HepG2 (cell line): ENCODE measurements around the gene MXRA7. TPM values are rescaled to one million over a fixed set of nuclear protein-coding genes. Genes with fewer than 3 reads are reported as not detected.

Experiments used
- AHR ChIP-seq: IDR thresholded peaks from 2 replicates; pipeline ENCODE4 v1.6.1; 2018; ENCODE audit warnings: missing genetic modification reagents, missing compliant biosample characterization
- BHLHE40 ChIP-seq: IDR thresholded peaks from 2 replicates; pipeline ENCODE4 v1.6.1; 2011; ENCODE audit warnings: low read length, improper control_type of control experiment
- CCDC6 ChIP-seq: sonication (generic); formaldehyde crosslinking; IDR thresholded peaks from 2 replicates; pipeline ENCODE4 v1.8.1; 2022; ENCODE audit warnings: mild to moderate bottlenecking, missing genetic modification reagents, moderate library complexity
- CEBPG ChIP-seq: IDR thresholded peaks from 2 replicates; pipeline ENCODE4 v1.6.1; 2016
- ETV5 ChIP-seq: IDR thresholded peaks from 2 replicates; pipeline ENCODE4 v1.6.1; 2018; ENCODE audit warnings: missing biosample characterization, missing genetic modification reagents, inconsistent platforms, borderline replicate concordance
- NBN ChIP-seq: fragments of 450-650 bp; conservative IDR thresholded peaks from 2 replicates; pipeline ENCODE4 v1.6.1; 2017
- PITX1 ChIP-seq: sonication (generic); formaldehyde crosslinking; IDR thresholded peaks from 2 replicates; pipeline ENCODE4 v1.5.1; 2020; ENCODE audit warnings: mild to moderate bottlenecking, missing genetic modification reagents
- SIX1 ChIP-seq: sonication (generic); formaldehyde crosslinking; IDR thresholded peaks from 2 replicates; pipeline ENCODE4 v1.4.0; 2020; ENCODE audit warnings: missing genetic modification reagents, borderline replicate concordance
- ZNF232 ChIP-seq: sonication (generic); formaldehyde crosslinking; IDR thresholded peaks from 2 replicates; pipeline ENCODE4 v1.4.0; 2020; ENCODE audit warnings: missing genetic modification reagents, borderline replicate concordance
- ZNF264 ChIP-seq: sonication (generic); formaldehyde crosslinking; IDR thresholded peaks from 2 replicates; pipeline ENCODE4 v1.4.0; 2020; ENCODE audit warnings: missing genetic modification reagents
- ZNF564 ChIP-seq: sonication (generic); formaldehyde crosslinking; IDR thresholded peaks from 2 replicates; pipeline ENCODE4 v1.8.1; 2023; ENCODE audit warnings: mild to moderate bottlenecking, missing genetic modification reagents
- polyA plus RNA-seq, 8 experiments: library from polyadenylated mRNA; depleted of rRNA in 3 of 8; stranded (reverse) in 7 of 8; unstranded in 1 of 8; fragments of >200 nt; fragmentation: Illumina TruSeq in 4 of 8; extraction: Trizol in 4 of 8; gene quantifications; 2 replicates each; pipeline versions ENCODE4 v1.2.1 to v1.2.3, GENCODE V29; 2011 to 2016; ENCODE audit warnings: low read depth in 4 of 8, missing spikeins in 1 of 8, mixed read lengths in 1 of 8; ENCODE audit not compliant: insufficient read depth in 1 of 8
- total RNA-seq, 5 experiments: library from RNA; depleted of rRNA; stranded (reverse); fragments of >200 nt; fragmentation: Illumina TruSeq; extraction: Trizol; gene quantifications; 2 replicates each; pipeline ENCODE4 v1.2.3, GENCODE V29; 2016; ENCODE audit warnings: low read depth in 1 of 5
- TF ChIP-seq, protein P1 (sequence below): sonication (generic); formaldehyde crosslinking; IDR thresholded peaks from 2 replicates; pipeline ENCODE4 v1.4.0; 2020; ENCODE audit warnings: low read depth, mild to moderate bottlenecking, missing genetic modification reagents
- TF ChIP-seq, protein P2 (sequence below): sonication (generic); formaldehyde crosslinking; IDR thresholded peaks from 2 replicates; pipeline ENCODE4 v1.5.0; 2020; ENCODE audit warnings: missing genetic modification reagents
- TF ChIP-seq, protein P3 (sequence below): sonication (generic); formaldehyde crosslinking; IDR thresholded peaks from 2 replicates; pipeline ENCODE4 v1.4.0; 2020; ENCODE audit warnings: missing genetic modification reagents, mild to moderate bottlenecking, borderline replicate concordance
- TF ChIP-seq, protein P4 (sequence below): IDR thresholded peaks from 2 replicates; pipeline ENCODE4 v1.6.1; 2016; ENCODE audit warnings: mild to moderate bottlenecking
- TF ChIP-seq, protein P5 (sequence below): sonication (generic); formaldehyde crosslinking; IDR thresholded peaks from 2 replicates; pipeline ENCODE4 v1.4.0; 2020; ENCODE audit warnings: mild to moderate bottlenecking, missing genetic modification reagents
- TF ChIP-seq, protein P6 (sequence below): sonication (generic); formaldehyde crosslinking; IDR thresholded peaks from 2 replicates; pipeline ENCODE4 v1.4.0; 2020; ENCODE audit warnings: missing genetic modification reagents

Gene MXRA7
- total and polyA plus RNA-seq, 2 of the 13 experiments (the other 11 are each of a cell fraction or from before 2014, with no cell fraction given): 44.8 to 112 TPM

DNA sequence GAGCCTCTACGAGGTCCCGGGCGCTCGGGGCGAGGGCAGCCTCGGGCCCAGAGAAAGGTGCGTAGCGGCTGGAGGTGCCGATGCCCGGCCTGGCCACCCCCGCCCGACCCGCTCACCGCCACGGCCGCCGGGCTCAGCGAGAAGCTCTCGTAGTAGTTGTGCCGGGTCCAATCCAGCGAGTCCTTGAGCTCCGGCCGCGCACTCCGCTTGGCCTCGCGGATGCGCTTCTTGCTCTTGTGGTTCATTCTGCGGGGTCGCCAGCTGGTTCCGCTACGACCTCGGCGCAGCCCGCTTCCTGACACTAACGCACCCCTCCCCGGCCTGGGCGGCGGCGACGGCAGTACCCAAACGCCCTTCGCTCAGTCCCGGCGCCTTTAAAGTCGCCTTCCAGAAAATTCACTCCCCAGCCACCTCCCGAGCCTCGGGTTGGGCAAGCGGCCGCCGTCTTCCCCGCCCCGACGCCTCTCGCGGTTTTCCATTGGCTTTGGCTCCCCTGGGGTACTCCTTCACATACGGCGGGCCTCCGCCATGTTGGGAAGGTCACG lies 15.5 kb upstream of the MXRA7 start, which contains the start of gene JMJD6 (continued):
- TF ChIP-seq, protein P1, sequence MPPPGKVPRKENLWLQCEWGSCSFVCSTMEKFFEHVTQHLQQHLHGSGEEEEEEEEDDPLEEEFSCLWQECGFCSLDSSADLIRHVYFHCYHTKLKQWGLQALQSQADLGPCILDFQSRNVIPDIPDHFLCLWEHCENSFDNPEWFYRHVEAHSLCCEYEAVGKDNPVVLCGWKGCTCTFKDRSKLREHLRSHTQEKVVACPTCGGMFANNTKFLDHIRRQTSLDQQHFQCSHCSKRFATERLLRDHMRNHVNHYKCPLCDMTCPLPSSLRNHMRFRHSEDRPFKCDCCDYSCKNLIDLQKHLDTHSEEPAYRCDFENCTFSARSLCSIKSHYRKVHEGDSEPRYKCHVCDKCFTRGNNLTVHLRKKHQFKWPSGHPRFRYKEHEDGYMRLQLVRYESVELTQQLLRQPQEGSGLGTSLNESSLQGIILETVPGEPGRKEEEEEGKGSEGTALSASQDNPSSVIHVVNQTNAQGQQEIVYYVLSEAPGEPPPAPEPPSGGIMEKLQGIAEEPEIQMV (CRISPR knock-in tag): no peak
- TF ChIP-seq, protein P2, sequence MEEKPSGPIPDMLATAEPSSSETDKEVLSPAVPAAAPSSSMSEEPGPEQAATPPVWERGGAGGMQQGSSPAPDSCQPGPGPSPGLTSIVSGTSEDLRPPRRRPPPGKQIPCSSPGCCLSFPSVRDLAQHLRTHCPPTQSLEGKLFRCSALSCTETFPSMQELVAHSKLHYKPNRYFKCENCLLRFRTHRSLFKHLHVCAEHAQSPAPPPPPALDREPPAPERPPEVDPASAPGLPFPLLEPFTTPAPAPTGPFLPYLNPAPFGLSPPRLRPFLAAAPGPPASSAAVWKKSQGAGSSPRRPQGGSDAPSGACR (CRISPR knock-in tag): no peak
- TF ChIP-seq ZNF564: peak; percentile 78
- peak; percentile 3; the same call in 1 of the 2 replicates for TF ChIP-seq BHLHE40
- TF ChIP-seq PITX1 (CRISPR knock-in tag): no peak; the same call in 1 of the 2 replicates
- TF ChIP-seq, protein P3, sequence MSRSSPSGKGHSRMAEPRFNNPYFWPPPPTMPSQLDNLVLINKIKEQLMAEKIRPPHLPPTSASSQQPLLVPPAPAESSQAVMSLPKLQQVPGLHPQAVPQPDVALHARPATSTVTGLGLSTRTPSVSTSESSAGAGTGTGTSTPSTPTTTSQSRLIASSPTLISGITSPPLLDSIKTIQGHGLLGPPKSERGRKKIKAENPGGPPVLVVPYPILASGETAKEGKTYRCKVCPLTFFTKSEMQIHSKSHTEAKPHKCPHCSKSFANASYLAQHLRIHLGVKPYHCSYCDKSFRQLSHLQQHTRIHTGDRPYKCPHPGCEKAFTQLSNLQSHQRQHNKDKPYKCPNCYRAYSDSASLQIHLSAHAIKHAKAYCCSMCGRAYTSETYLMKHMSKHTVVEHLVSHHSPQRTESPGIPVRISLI (CRISPR knock-in tag): no peak
- TF ChIP-seq ETV5 (CRISPR knock-in tag): peak; percentile 37; the same call in 1 of the 2 replicates
- TF ChIP-seq CEBPG (CRISPR knock-in tag): peak; percentile 80
- TF ChIP-seq CCDC6: peak; percentile 75
- TF ChIP-seq SIX1 (CRISPR knock-in tag): no peak
- TF ChIP-seq, protein P4, sequence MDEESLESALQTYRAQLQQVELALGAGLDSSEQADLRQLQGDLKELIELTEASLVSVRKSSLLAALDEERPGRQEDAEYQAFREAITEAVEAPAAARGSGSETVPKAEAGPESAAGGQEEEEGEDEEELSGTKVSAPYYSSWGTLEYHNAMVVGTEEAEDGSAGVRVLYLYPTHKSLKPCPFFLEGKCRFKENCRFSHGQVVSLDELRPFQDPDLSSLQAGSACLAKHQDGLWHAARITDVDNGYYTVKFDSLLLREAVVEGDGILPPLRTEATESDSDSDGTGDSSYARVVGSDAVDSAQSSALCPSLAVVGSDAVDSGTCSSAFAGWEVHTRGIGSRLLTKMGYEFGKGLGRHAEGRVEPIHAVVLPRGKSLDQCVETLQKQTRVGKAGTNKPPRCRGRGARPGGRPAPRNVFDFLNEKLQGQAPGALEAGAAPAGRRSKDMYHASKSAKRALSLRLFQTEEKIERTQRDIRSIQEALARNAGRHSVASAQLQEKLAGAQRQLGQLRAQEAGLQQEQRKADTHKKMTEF (CRISPR knock-in tag): peak; percentile 94
- no peak; the same call in 1 of the 2 replicates for TF ChIP-seq ZNF232
- TF ChIP-seq, protein P5, sequence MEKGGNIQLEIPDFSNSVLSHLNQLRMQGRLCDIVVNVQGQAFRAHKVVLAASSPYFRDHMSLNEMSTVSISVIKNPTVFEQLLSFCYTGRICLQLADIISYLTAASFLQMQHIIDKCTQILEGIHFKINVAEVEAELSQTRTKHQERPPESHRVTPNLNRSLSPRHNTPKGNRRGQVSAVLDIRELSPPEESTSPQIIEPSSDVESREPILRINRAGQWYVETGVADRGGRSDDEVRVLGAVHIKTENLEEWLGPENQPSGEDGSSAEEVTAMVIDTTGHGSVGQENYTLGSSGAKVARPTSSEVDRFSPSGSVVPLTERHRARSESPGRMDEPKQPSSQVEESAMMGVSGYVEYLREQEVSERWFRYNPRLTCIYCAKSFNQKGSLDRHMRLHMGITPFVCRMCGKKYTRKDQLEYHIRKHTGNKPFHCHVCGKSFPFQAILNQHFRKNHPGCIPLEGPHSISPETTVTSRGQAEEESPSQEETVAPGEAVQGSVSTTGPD (CRISPR knock-in tag): no peak
- no peak for TF ChIP-seq ZNF264 (CRISPR knock-in tag)
- no peak for TF ChIP-seq AHR (CRISPR knock-in tag)
- no peak for TF ChIP-seq NBN
- TF ChIP-seq, protein P6, sequence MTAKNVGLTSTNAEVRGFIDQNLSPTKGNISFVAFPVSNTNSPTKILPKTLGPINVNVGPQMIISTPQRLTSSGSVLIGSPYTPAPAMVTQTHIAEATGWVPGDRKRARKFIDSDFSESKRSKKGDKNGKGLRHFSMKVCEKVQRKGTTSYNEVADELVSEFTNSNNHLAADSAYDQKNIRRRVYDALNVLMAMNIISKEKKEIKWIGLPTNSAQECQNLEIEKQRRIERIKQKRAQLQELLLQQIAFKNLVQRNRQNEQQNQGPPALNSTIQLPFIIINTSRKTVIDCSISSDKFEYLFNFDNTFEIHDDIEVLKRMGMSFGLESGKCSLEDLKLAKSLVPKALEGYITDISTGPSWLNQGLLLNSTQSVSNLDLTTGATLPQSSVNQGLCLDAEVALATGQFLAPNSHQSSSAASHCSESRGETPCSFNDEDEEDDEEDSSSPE (CRISPR knock-in tag): no peak; the same call in 1 of the 2 replicates
